ENCODE data around the gene CALY. TPM values are rescaled to one million over a fixed set of nuclear protein-coding genes. Genes with fewer than 3 reads are reported as not detected.

Gene CALY
- total RNA-seq, 2 donors from 2014 or later: 0.75 to 1.3 TPM

- no peak overlapping the region for H3K27ac Mint-ChIP-seq
- WGBS, 2 experiments (ENCODE audit: insufficient coverage in 1 of 2, insufficient read length in 1 of 2): 91 to 94% methylated on average over 7 to 10 of the region's 10 CpGs
- Histone ChIP-seq H3K9ac (ENCODE audit: extremely low read depth, low read length, poor library complexity, severe bottlenecking) (no peak overlapping the region), H3K9me3 (ENCODE audit: control insufficient read depth, low read length) (no peaks in the 10 kb centered on the region), H3K27ac (ENCODE audit: low read depth, low read length) (no peak overlapping the region), H3K4me1 (ENCODE audit: control insufficient read depth, insufficient read depth, low read length) (no peaks in the 10 kb centered on the region), H3K36me3 (ENCODE audit: control insufficient read depth, insufficient read depth, low read length) (peaks cover 56% of the 10 kb centered on the region), H3K27me3 (ENCODE audit: control insufficient read depth, insufficient read depth, low read length, poor library complexity, severe bottlenecking) (no peaks in the 10 kb centered on the region), H3K4me3 (ENCODE audit: low read length) (no peak overlapping the region)
- TF ChIP-seq CTCF (conservative IDR thresholded peaks at IDR 0.05): no peak
- H3K36me3 Mint-ChIP-seq (ENCODE audit: low read depth): peaks cover 56% of the 10 kb centered on the region
- H3K4me3 Mint-ChIP-seq: no peak overlapping the region
- no peaks in the 10 kb centered on the region for H3K9me3 Mint-ChIP-seq
- H3K27me3 Mint-ChIP-seq (ENCODE audit: insufficient read depth): no peaks in the 10 kb centered on the region
- H3K4me1 Mint-ChIP-seq: no peaks in the 10 kb centered on the region
- DNase-seq: no peak
These were observed 39.2 kb downstream of the CALY start for GRCh38 chr10:133297504-133297903.

GRCh38 chr10:133295426-133296320 lies 41.0 kb downstream of the CALY start:
- Mint-ChIP-seq H3K27ac (no peak overlapping the region), H3K36me3 (ENCODE audit: low read depth) (peaks cover 56% of the 10 kb centered on the region), H3K4me3 (no peak overlapping the region), H3K27me3 (ENCODE audit: insufficient read depth) (no peaks in the 10 kb centered on the region), H3K9me3 (no peaks in the 10 kb centered on the region), H3K4me1 (no peaks in the 10 kb centered on the region)
- Histone ChIP-seq H3K4me3 (ENCODE audit: low read length) (no peak overlapping the region), H3K9ac (ENCODE audit: extremely low read depth, low read length, poor library complexity, severe bottlenecking) (no peak overlapping the region), H3K27ac (ENCODE audit: low read depth, low read length) (no peak overlapping the region), H3K4me1 (ENCODE audit: control insufficient read depth, insufficient read depth, low read length) (no peaks in the 10 kb centered on the region), H3K27me3 (ENCODE audit: control insufficient read depth, insufficient read depth, low read length, poor library complexity, severe bottlenecking) (no peaks in the 10 kb centered on the region), H3K9me3 (ENCODE audit: control insufficient read depth, low read length) (no peaks in the 10 kb centered on the region), H3K36me3 (ENCODE audit: control insufficient read depth, insufficient read depth, low read length) (peaks cover 56% of the 10 kb centered on the region)
- DNase-seq: no peak
- TF ChIP-seq CTCF (conservative IDR thresholded peaks at IDR 0.05): no peak
- WGBS, 2 experiments (ENCODE audit: insufficient coverage in 1 of 2, insufficient read length in 1 of 2): 96 to 98% methylated on average over 37 to 42 of the region's 42 CpGs

- Histone ChIP-seq H3K9me3 (ENCODE audit: control insufficient read depth, low read length) (no peaks in the 10 kb centered on the region), H3K36me3 (ENCODE audit: control insufficient read depth, insufficient read depth, low read length) (peaks cover 50% of the 10 kb centered on the region), H3K27ac (ENCODE audit: low read depth, low read length) (no peak overlapping the region), H3K4me3 (ENCODE audit: low read length) (no peak overlapping the region), H3K4me1 (ENCODE audit: control insufficient read depth, insufficient read depth, low read length) (no peaks in the 10 kb centered on the region), H3K27me3 (ENCODE audit: control insufficient read depth, insufficient read depth, low read length, poor library complexity, severe bottlenecking) (no peaks in the 10 kb centered on the region), H3K9ac (ENCODE audit: extremely low read depth, low read length, poor library complexity, severe bottlenecking) (no peak overlapping the region)
- H3K4me1 Mint-ChIP-seq: no peaks in the 10 kb centered on the region
- no peaks in the 10 kb centered on the region for H3K27me3 Mint-ChIP-seq (ENCODE audit: insufficient read depth)
- no peak for TF ChIP-seq CTCF (conservative IDR thresholded peaks at IDR 0.05)
- no peak overlapping the region for H3K4me3 Mint-ChIP-seq
- no peak for DNase-seq
- no peaks in the 10 kb centered on the region for H3K9me3 Mint-ChIP-seq
- peaks cover 53% of the 10 kb centered on the region for H3K36me3 Mint-ChIP-seq (ENCODE audit: low read depth)
- no peak overlapping the region for H3K27ac Mint-ChIP-seq
- WGBS, 2 experiments (ENCODE audit: insufficient coverage in 1 of 2, insufficient read length in 1 of 2): 94 to 96% methylated on average over 14 to 15 of the region's 15 CpGs
These were observed 42.5 kb downstream of the CALY start for GRCh38 chr10:133294189-133294588.

All from endodermal cell (in vitro differentiated cells).